GM10847 (cell line): Measurements from ENCODE around the gene EZH2.

Source experiments
- POLR2A ChIP-seq: IDR thresholded peaks from 2 replicates; pipeline ENCODE4 v1.6.1; 2011; ENCODE audit not compliant: insufficient read length; ENCODE audit errors: extremely low read depth

Gene EZH2

GRCh38 chr7:148878317-148878716 lies 5.8 kb downstream of the EZH2 start:
- TF ChIP-seq POLR2A: no peak

GRCh38 chr7:148877517-148877916 lies 6.6 kb downstream of the EZH2 start:
- TF ChIP-seq POLR2A: no peak

GRCh38 chr7:148872188-148872587 lies 11.9 kb downstream of the EZH2 start:
- no peak for TF ChIP-seq POLR2A

GRCh38 chr7:148871551-148871950 lies 12.5 kb downstream of the EZH2 start:
- TF ChIP-seq POLR2A: no peak

GRCh38 chr7:148871030-148871429 lies 13.1 kb downstream of the EZH2 start:
- no peak for TF ChIP-seq POLR2A

GRCh38 chr7:148868378-148868674 lies 15.8 kb downstream of the EZH2 start:
- no peak for TF ChIP-seq POLR2A

GRCh38 chr7:148867596-148868377 lies 16.3 kb downstream of the EZH2 start:
- no peak for TF ChIP-seq POLR2A

- no peak for TF ChIP-seq POLR2A
These were observed 17.7 kb downstream of the EZH2 start for GRCh38 chr7:148866362-148866761.

- TF ChIP-seq POLR2A: no peak
These were observed 18.8 kb downstream of the EZH2 start for GRCh38 chr7:148865283-148865682.

- TF ChIP-seq POLR2A: no peak
These were observed 20.8 kb downstream of the EZH2 start for GRCh38 chr7:148863324-148863723.

GRCh38 chr7:148862481-148862880 lies 21.6 kb downstream of the EZH2 start:
- TF ChIP-seq POLR2A: no peak

- no peak for TF ChIP-seq POLR2A
These were observed 25.6 kb downstream of the EZH2 start for GRCh38 chr7:148858489-148858888.

GRCh38 chr7:148856891-148857290 lies 27.2 kb downstream of the EZH2 start:
- TF ChIP-seq POLR2A: no peak

- no peak for TF ChIP-seq POLR2A
These were observed 27.6 kb downstream of the EZH2 start for GRCh38 chr7:148856578-148856881.

GRCh38 chr7:148854983-148855382 lies 29.1 kb downstream of the EZH2 start:
- no peak for TF ChIP-seq POLR2A

- TF ChIP-seq POLR2A: no peak
These were observed 31.8 kb downstream of the EZH2 start for GRCh38 chr7:148852272-148852671.

- no peak for TF ChIP-seq POLR2A
These were observed 33.5 kb downstream of the EZH2 start for GRCh38 chr7:148850564-148850963.
